GM19099 (cell line): Measurements from ENCODE around the gene MRPS18B.

Source experiments
- POLR2A ChIP-seq: IDR thresholded peaks from 3 replicates; pipeline ENCODE4 v1.6.1; 2011; ENCODE audit warnings: low read depth; ENCODE audit not compliant: insufficient read length; ENCODE audit errors: extremely low read depth

The MRPS18B gene

DNA sequence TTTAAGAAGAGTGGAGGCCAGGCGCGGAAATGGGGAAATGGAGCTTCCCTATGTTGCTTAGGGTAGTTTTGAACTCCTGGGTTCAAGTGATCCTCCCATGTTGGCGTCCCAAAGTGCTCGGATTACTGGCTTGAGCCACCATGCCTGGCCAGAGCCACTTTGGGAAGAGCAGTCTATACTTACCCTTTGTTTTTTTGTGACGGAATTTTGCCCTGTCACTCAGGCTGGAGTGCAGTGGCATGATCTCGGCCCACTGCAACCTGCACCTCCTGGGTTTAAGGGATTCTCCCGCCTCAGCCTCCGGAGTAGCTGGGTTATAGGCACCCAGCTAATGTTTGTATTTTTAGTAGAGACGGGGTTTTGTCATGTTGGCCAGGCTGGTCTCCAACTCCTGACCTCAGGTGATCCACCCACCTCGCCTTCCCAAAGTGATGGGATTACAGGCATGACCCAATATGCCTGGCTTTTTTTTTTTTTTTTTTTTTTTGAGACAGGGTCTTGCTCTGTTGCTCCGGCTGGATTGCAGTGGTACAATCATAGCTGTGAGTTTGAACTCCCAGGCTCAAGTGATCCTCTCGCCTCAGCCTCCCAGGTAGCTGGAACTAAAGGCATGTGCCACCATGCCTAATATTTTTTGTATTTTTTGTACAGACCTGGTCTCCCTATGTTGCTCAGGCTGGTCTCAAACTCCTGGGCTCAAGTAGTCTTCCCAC, 18.6 kb upstream of the MRPS18B start:
- no peak for TF ChIP-seq POLR2A

DNA sequence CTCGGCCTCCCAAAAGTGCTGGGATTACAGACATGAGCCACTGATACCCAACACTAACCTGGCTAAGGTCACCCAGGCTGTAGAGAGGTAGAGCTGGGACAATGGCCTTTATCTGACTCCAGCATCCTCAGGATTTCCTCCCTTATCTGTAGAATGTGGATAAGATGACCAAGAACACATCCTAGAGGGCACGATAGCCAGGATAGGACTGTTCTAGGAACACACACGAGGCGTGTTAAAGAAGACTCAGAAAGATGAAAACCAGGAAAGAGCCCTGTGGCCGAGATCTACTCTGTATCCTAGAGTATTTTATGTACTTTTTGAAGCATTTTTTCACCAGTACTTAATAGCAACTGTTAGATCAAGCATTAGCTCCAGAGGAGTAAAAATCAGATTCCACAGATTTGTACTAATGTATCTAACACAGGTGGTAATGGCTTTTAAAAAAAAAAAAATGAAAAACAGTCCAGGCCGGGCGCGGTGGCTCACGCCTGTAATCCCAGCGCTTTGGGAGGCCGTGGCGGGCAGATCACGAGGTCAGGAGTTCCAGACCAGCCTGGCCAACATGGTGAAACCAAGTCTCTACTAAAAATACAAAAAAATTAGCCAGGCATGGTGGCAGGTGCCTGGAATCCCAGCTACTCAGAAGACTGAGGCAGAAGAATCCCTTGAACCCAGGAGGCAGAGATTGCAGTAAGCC, 17.9 kb upstream of the MRPS18B start:
- no peak for TF ChIP-seq POLR2A

- peak; percentile 20 for TF ChIP-seq POLR2A
These were observed 17.1 kb upstream of the MRPS18B start for GRCh38 chr6:30600451-30600961.

GRCh38 chr6:30601436-30601814, 16.2 kb upstream of the MRPS18B start:
- no peak for TF ChIP-seq POLR2A

DNA sequence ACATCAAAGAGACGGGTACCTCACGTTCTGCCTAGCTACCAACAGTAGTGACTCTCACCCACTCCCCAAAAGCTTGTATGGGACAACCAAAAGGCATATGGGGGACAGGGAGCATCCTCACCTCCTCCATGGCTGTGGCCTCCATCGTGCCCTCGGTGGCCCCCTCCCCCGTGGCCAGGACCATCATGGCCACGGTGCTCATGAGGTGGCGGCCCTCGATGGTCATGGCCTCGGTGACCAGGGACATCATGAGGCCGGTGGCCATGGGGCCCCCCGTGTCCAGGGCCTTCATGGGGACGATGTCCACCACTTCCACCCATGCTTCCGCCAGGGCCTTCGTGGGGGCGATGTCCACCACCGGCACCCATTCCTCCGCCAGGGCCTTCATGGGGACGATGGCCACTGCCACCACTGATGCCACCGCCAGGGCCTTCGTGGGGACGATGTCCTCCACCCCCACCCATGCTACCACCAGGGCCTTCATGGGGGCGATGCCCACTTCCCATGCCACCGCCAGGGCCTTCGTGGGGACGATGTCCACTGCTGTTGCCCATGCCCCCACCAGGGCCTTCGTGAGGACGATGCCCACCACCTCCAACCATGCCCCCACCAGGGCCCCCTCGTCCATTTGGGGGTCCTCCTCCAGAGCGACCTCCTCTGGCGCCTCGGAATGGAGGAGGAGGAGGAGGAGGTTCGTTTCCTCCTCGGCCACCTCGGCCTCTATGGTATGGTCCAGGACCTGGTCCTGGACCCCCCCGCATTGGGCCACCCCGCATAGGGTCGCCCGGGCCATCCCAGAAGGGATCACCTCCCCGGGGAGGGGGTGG, 15.6 kb upstream of the MRPS18B start:
- no peak for TF ChIP-seq POLR2A

- TF ChIP-seq POLR2A = no peak
These were observed 13.7 kb upstream of the MRPS18B start for GRCh38 chr6:30603961-30604360.

- TF ChIP-seq POLR2A = peak; percentile 20
These were observed 7.6 kb upstream of the MRPS18B start for GRCh38 chr6:30610065-30610464.

DNA sequence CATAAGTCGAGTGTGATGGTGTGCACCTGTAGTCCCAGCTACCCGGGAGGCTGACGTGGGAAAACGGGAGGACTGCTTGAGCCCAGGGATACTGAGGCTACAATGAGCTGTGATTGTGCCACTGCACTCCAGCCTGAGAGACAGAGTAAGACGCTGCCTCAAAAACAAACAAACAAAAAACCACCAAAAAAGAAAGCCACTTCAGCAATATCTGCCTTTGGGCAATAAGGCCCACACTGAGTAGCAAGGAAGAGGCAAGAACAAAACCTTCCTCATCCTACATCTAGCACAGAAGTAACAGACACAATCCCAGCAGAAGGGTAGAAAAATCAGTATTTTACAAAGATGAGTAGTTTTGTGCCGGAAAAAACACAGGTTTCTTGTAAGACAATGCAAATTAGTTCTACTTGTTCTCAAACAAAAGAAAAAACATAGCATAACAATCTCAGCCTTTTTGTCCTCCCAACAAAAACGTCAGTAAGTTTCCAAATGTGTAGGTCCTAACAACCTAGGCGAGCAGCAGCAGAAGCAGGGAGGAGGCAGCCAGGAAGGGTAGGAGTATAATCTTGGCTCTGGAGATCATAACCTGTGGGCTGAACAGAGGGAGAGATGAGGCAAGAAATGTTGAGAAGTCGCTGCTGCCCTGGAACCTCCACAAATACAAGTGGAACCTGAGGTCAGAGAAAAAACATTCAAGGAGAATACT, 6.3 kb upstream of the MRPS18B start:
- TF ChIP-seq POLR2A = no peak

- no peak for TF ChIP-seq POLR2A
These were observed 5.8 kb upstream of the MRPS18B start for GRCh38 chr6:30611856-30612194.

DNA sequence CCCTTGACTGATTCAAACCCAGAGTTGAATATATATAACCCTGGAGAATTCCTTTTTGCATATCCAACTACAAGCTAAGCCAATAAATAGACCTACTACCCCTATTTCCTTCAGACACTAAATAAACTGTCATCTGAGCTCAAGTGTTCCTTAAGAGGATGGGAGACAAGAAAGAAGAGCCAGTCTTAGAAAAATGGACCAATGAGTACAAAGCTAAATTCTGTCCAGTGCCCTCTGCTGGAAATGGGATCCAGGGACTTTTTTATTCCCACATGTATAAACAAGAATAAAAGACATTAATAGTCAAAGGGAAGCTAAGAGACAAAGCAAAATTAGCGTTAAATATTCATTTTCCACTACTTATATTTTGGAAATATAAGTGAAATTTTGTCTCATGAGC, 5.4 kb upstream of the MRPS18B start:
- no peak for TF ChIP-seq POLR2A

DNA sequence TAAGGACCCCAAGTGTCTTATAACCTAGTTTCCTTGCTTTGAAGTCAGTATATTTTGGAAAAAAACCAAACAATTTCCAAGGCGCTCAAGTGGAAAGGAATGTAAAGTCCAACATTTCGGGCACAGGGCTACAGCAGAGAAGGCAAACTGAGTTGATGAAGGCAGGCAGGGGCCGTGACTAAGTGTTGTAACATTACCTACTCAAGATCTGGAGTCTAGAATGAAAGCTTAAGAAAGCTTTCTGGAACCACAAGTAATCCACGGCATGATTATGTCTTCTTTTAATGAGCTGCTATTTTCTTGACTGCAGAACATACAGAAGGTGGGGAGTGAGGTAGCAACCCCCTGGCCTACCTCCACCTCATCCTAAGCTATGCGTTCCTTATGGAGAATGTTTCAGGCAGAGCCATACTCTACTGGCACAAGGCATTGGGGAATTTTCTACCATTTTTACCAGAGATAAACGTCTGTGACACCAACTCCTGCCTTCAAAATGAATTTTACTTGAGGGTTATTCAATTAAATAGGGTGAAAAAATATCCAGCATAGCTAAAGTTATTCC, 4.9 kb upstream of the MRPS18B start:
- peak; percentile 44 for TF ChIP-seq POLR2A

- peak; percentile 5 for TF ChIP-seq POLR2A
These were observed 4.2 kb upstream of the MRPS18B start for GRCh38 chr6:30613251-30614043.

DNA sequence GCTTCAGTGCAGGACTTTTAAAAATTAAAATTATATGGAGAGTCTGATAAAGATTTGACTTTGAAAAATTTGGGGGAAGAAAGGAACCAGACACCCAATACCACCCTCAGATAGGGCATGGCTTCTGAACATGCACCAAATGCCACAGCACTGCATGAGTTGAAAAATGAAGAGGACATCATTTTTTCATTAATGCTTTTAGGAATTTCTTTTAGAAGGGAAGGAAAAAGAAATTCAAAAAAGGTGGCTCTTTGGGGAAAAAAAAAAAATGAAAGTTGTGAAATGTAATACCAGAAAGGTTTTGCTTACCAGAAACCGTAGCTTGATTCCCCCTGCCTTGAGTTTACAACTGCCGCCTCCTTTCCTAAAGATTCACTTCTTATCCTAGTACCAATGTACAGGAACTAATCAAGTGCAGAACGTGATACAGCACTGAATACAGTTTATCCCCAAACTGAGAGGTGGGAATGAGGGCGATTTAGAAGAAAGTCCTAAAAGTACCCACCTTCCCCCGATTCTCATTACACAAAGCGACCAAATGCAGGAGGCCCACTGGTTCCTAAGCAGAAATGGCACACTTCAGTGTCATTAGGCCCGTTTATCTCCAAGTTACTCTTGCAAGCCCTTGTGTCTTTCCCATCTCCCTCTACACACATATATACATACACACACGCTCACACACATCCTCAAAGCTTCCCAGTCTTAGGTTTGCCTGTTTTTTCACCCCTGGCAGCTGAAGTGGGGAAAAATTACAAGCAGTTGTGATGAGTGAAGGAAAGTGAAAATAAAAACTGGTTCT, 3.4 kb upstream of the MRPS18B start:
- TF ChIP-seq POLR2A = no peak
